Measurements from ENCODE around the gene BMPR1A. TPM values are rescaled to one million over a fixed set of nuclear protein-coding genes. Genes with fewer than 3 reads are reported as not detected.

Gene BMPR1A
- total RNA-seq, 1 experiment from 2014 or later, result 21.4 TPM

DNA sequence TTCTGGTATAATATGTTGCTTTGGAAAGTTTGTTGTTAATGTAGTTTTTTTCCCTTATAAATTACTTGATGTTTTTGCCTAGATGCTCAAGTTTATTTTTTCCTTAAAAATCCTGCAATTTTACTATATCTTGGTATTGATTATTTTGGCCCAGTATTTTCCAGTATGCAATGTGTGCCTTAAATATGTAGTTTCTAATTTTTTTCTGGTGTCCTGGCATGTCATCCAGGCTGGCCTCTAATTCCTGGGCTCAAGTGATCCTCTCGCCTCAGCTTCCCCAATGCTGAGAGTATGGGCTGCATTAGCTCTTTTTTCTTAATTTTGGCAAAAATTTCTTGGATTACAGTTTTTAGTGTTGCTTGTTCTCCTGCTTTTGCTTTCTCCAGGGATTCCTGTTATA lies 57.6 kb downstream of the BMPR1A start:
- H3K4me3 Mint-ChIP-seq (ENCODE audit: low read depth, unreplicated experiment), result no peak overlapping the region
- H3K9me3 Mint-ChIP-seq (ENCODE audit: low read depth, unreplicated experiment), result no peaks in the 10 kb centered on the region
- no TSS peak for BruUV-seq (replicated peaks)
- no peaks in the 10 kb centered on the region for H3K27me3 Mint-ChIP-seq (ENCODE audit: unreplicated experiment)
- TF ChIP-seq, protein P1, sequence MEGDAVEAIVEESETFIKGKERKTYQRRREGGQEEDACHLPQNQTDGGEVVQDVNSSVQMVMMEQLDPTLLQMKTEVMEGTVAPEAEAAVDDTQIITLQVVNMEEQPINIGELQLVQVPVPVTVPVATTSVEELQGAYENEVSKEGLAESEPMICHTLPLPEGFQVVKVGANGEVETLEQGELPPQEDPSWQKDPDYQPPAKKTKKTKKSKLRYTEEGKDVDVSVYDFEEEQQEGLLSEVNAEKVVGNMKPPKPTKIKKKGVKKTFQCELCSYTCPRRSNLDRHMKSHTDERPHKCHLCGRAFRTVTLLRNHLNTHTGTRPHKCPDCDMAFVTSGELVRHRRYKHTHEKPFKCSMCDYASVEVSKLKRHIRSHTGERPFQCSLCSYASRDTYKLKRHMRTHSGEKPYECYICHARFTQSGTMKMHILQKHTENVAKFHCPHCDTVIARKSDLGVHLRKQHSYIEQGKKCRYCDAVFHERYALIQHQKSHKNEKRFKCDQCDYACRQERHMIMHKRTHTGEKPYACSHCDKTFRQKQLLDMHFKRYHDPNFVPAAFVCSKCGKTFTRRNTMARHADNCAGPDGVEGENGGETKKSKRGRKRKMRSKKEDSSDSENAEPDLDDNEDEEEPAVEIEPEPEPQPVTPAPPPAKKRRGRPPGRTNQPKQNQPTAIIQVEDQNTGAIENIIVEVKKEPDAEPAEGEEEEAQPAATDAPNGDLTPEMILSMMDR (IDR thresholded peaks at IDR 0.05; ENCODE audit: unreplicated experiment), result no peak
- peaks cover 4% of the 10 kb centered on the region for H3K36me3 Mint-ChIP-seq (ENCODE audit: insufficient read depth, unreplicated experiment)
- no peak for DNase-seq
- no peak overlapping the region for H3K27ac Mint-ChIP-seq (ENCODE audit: unreplicated experiment)
- CTCF ChIA-PET, result no interaction called here
- intact Hi-C loops (cut with micrococcal nuclease; ENCODE audit: unreplicated experiment), result no loop called here
- no peaks in the 10 kb centered on the region for H3K4me1 Mint-ChIP-seq (ENCODE audit: low read depth, unreplicated experiment)

DNA sequence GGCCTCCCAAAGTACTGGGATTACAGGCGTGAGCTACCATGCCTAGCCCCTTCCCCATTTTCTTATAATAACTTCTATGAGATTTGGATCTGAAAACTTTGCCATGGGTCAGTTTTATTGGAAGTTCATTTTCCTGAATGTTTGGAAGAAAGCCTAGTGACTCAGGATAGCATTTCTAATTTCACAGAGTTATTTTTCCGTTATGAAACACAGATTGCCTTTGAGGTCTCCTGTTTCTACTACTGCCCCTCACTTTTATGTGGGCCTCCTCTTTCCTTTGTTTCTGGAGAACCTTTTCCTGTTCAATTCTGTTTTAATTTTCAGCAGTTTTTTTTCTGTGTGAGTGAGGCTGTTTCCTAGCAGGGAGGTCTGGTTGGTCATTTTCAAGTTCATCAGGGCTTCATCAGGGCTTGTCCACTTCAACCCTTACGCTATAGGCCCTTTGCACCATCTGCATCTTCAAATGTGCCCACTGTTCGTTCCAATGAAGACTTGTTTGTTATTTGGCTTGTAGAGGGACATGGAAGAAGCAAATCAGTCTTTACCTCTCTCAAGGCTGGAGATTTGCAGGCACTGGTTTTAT lies 58.7 kb downstream of the BMPR1A start:
- no peak for DNase-seq
- Mint-ChIP-seq H3K4me1 (ENCODE audit: low read depth, unreplicated experiment) (no peaks in the 10 kb centered on the region), H3K27me3 (ENCODE audit: unreplicated experiment) (no peaks in the 10 kb centered on the region)

DNA sequence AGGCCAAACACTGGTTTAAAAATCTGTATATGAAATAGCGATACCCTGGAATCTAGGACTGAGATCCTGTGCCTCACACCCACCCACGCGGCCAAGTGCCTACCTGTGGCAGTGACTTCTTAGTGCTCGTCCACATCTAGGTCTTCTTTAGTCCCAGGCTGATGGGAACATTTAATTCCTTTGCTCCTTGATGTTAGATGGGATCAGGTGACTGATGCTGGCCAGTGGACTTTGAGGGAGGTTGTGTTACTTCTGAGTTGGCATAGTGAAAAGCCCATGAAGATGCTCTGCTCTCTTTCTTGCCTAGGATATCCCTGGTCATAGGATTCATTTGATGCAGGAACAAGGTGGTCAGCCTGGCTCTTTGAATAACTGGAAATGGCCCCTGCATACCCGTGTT lies 59.2 kb downstream of the BMPR1A start:
- BruUV-seq (replicated peaks), result no TSS peak
- Mint-ChIP-seq H3K9me3 (ENCODE audit: low read depth, unreplicated experiment) (no peaks in the 10 kb centered on the region), H3K27ac (ENCODE audit: unreplicated experiment) (no peak overlapping the region), H3K4me1 (ENCODE audit: low read depth, unreplicated experiment) (no peaks in the 10 kb centered on the region), H3K27me3 (ENCODE audit: unreplicated experiment) (no peaks in the 10 kb centered on the region), H3K36me3 (ENCODE audit: insufficient read depth, unreplicated experiment) (no peaks in the 10 kb centered on the region), H3K4me3 (ENCODE audit: low read depth, unreplicated experiment) (no peak overlapping the region)
- intact Hi-C loops (cut with micrococcal nuclease; ENCODE audit: unreplicated experiment), result no loop called here
- TF ChIP-seq, protein P1 (IDR thresholded peaks at IDR 0.05; ENCODE audit: unreplicated experiment), result no peak
- DNase-seq, result no peak
- CTCF ChIA-PET, result no interaction called here

More for the DNA sequence above, 58.7 kb downstream of the BMPR1A start:
- TF ChIP-seq, protein P1 (IDR thresholded peaks at IDR 0.05; ENCODE audit: unreplicated experiment), result no peak
- Mint-ChIP-seq H3K4me3 (ENCODE audit: low read depth, unreplicated experiment) (no peak overlapping the region), H3K27ac (ENCODE audit: unreplicated experiment) (no peak overlapping the region), H3K36me3 (ENCODE audit: insufficient read depth, unreplicated experiment) (no peaks in the 10 kb centered on the region), H3K9me3 (ENCODE audit: low read depth, unreplicated experiment) (no peaks in the 10 kb centered on the region)
- CTCF ChIA-PET, result no interaction called here
- intact Hi-C loops (cut with micrococcal nuclease; ENCODE audit: unreplicated experiment), result no loop called here
- no TSS peak for BruUV-seq (replicated peaks)

DNA sequence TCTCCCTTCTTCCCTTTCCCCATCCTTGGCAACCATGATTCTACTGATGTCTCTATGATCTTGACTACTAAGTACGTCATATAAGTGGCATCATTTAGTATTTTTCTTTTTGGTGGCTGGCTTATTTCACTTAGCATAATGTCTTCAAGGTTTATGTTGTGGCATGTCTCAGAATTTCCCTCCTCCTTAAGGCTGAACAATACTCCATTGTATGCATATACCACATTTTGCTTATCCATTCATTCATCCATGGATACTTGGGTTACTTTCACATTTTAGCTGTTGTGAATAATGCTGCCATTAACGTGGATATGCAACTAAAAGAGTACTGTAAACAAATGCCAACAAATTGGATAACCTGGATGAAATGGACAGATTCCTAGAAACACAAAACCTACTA lies 60.8 kb downstream of the BMPR1A start:
- intact Hi-C loops (cut with micrococcal nuclease; ENCODE audit: unreplicated experiment), result no loop called here
- Mint-ChIP-seq H3K27ac (ENCODE audit: unreplicated experiment) (no peak overlapping the region), H3K27me3 (ENCODE audit: unreplicated experiment) (no peaks in the 10 kb centered on the region), H3K4me1 (ENCODE audit: low read depth, unreplicated experiment) (no peaks in the 10 kb centered on the region), H3K4me3 (ENCODE audit: low read depth, unreplicated experiment) (no peak overlapping the region), H3K9me3 (ENCODE audit: low read depth, unreplicated experiment) (no peaks in the 10 kb centered on the region), H3K36me3 (ENCODE audit: insufficient read depth, unreplicated experiment) (no peaks in the 10 kb centered on the region)
- BruUV-seq (replicated peaks), result no TSS peak
- TF ChIP-seq, protein P1 (IDR thresholded peaks at IDR 0.05; ENCODE audit: unreplicated experiment), result no peak
- DNase-seq, result no peak
- CTCF ChIA-PET, result interaction anchor here (0.6 to 0.7 kb wide), 2 partner anchors 23 to 95 kb away, joined by 4 read pairs; no protein-coding TSS in a partner anchor

Data from Calu3 (cell line).